K562 (cell line): ENCODE data around the gene SCO1. TPM values are rescaled to one million over a fixed set of nuclear protein-coding genes. Genes with fewer than 3 reads are reported as not detected.

Experiments used
- ATAC-seq: fragments of 200-7000 bp; cut with Tn5 transposase; 3 replicates; pipeline ENCODE4 v1.9.1; 2020; ENCODE audit warnings: moderate library complexity
- BruUV-seq: library from RNA; stranded (reverse); fragments of 400-500 nt; replicated peaks from 2 replicates; lab custom pipeline; 2021; lab: Mats Ljungman, UMichigan
- CTCF ChIA-PET: fragments of 300-600 bp; formaldehyde crosslinking; extraction: SDS; loops from one replicate; lab custom pipeline; 2021; ENCODE audit warnings: low intra/inter-chr PET ratio; lab: Yijun Ruan, JAX
- POLR2A ChIA-PET: fragments of 300-600, 350-650 bp; sonication (Branson Sonifier 250); formaldehyde crosslinking; extraction: SDS; loops from one replicate; lab custom pipeline; 2021; ENCODE audit warnings: antibody characterized with exemption, inconsistent platforms; lab: Yijun Ruan, JAX
- DNase-seq, 4 experiments: peaks; one replicate each; pipeline versions ENCODE4 v3.0.0 to v3.0.0-alpha.2; 2011 to 2018; ENCODE audit warnings: low spot score in 3 of 4, mixed read lengths in 3 of 4; ENCODE audit errors: extremely low read depth in 1 of 4
- FAIRE-seq: peaks from 2 replicates; lab custom pipeline; 2011; peaks lifted over from hg19 to GRCh38; lab: Jason Lieb, UNC
- H2AFZ ChIP-seq: 2 replicates; pipeline ENCODE4 v1.6.0; 2011; ENCODE audit warnings: low read depth, low read length, control low read depth, inconsistent platforms
- H3K27ac ChIP-seq: fragments of 200-600 bp; 3 replicates; pipeline ENCODE4 v1.8.0; 2011; ENCODE audit warnings: low read depth, mild to moderate bottlenecking, control low read depth, inconsistent platforms, low read length, moderate library complexity, mixed read lengths; ENCODE audit errors: extremely low read depth
- H3K27me3 ChIP-seq, 2 experiments: fragments of 300-600 bp in 1 of 2; 2 replicates in 1 of 2; 3 replicates in 1 of 2; pipeline versions ENCODE4 v1.6.0 to v1.8.0; 2011; ENCODE audit warnings: inconsistent platforms in 2 of 2, low read length in 2 of 2, mild to moderate bottlenecking in 1 of 2, mixed read lengths in 1 of 2, moderate library complexity in 1 of 2; ENCODE audit not compliant: control insufficient read depth in 2 of 2, insufficient read depth in 2 of 2
- H3K36me3 ChIP-seq: fragments of 300-600 bp; 3 replicates; pipeline ENCODE4 v1.8.0; 2011; ENCODE audit warnings: mild to moderate bottlenecking, low read length, inconsistent platforms; ENCODE audit not compliant: control insufficient read depth, insufficient read depth
- H3K4me1 ChIP-seq, 2 experiments: fragments of 200-600 bp in 1 of 2; replicated peaks in 1 of 2; 2 replicates in 1 of 2; 3 replicates in 1 of 2; pipeline versions ENCODE4 v1.5.1 to v1.8.0; 2011; ENCODE audit warnings: inconsistent platforms in 2 of 2, low read length in 2 of 2, mild to moderate bottlenecking in 1 of 2, mixed read lengths in 1 of 2, moderate library complexity in 1 of 2; ENCODE audit not compliant: control insufficient read depth in 2 of 2, insufficient read depth in 2 of 2
- H3K4me2 ChIP-seq: 2 replicates; pipeline ENCODE4 v1.6.1; 2011; ENCODE audit warnings: low read length, control low read depth, inconsistent platforms, mixed read lengths; ENCODE audit not compliant: insufficient read depth
- H3K4me3 ChIP-seq: fragments of 200-600 bp; sonication (generic), shearing (Covaris generic); 2 replicates; pipeline ENCODE4 v1.5.1; 2016; ENCODE audit warnings: control low read depth, inconsistent platforms
- H3K79me2 ChIP-seq: fragments of 200-600 bp; 3 replicates; pipeline ENCODE4 v1.8.0; 2011; ENCODE audit warnings: low read length, inconsistent platforms; ENCODE audit not compliant: control insufficient read depth, insufficient read depth
- H3K9ac ChIP-seq, 2 experiments: 2 replicates each; pipeline versions ENCODE4 v1.6.0 to v1.6.1; 2011; ENCODE audit warnings: low read depth in 2 of 2, low read length in 2 of 2, control low read depth in 1 of 2, inconsistent platforms in 1 of 2, mild to moderate bottlenecking in 1 of 2, mixed read lengths in 1 of 2; ENCODE audit not compliant: insufficient read depth in 1 of 2
- H3K9me1 ChIP-seq: one replicate; pipeline ENCODE4 v1.6.0; 2011; ENCODE audit warnings: inconsistent platforms, mild to moderate bottlenecking, low read length, moderate library complexity; ENCODE audit not compliant: control insufficient read depth, insufficient read depth
- H3K9me3 ChIP-seq: replicated peaks from 2 replicates; pipeline ENCODE4 v1.5.1; 2011; ENCODE audit warnings: low read depth, low read length, inconsistent platforms; ENCODE audit not compliant: control insufficient read depth, insufficient read depth
- H4K20me1 ChIP-seq: replicated peaks from 2 replicates; pipeline ENCODE4 v1.6.1; 2011; ENCODE audit warnings: low read length, inconsistent platforms, mixed read lengths; ENCODE audit not compliant: control insufficient read depth, insufficient read depth
- FOXA3 ChIP-seq, 2 experiments: fragments of 450-650 bp in 1 of 2; sonication (generic) in 1 of 2; formaldehyde crosslinking; IDR thresholded peaks in 1 of 2; conservative IDR thresholded peaks in 1 of 2; 2 replicates each; pipeline versions ENCODE4 v1.4.0 to v1.8.0; 2020 to 2022; ENCODE audit warnings: mild to moderate bottlenecking in 2 of 2, missing genetic modification reagents in 1 of 2
- WGBS: fragments of 100-300 bp; shearing (Covaris generic); methylation state at CpG from one replicate; pipeline ENCODE4 v1.1.6; 2016; ENCODE audit warnings: low coverage, mixed read lengths; ENCODE audit not compliant: insufficient coverage; ENCODE audit errors: missing lambda C conversion rate; 5-methylcytosine and 5-hydroxymethylcytosine counted together
- in situ Hi-C: fragments of 300-500 bp; cut with MboI; formaldehyde crosslinking; loops from 4 replicates; pipeline ENCODE4 v1.15.0; 2018; ENCODE audit warnings: inconsistent platforms, mixed read lengths
- intact Hi-C: fragments of 100-400 bp; cut with micrococcal nuclease; formaldehyde crosslinking; loops from 2 replicates; pipeline ENCODE4 v1.14.2; 2022
- polyA plus RNA-seq, 8 experiments: library from polyadenylated mRNA; depleted of rRNA in 4 of 8; stranded (reverse) in 5 of 8; unstranded in 3 of 8; fragments of >200 nt; fragmentation: Nextera tagmentation in 2 of 8; fragmentation: Illumina TruSeq in 1 of 8; extraction: Ambion mirVana in 2 of 8; extraction: Trizol in 1 of 8; gene quantifications; 2 replicates each; pipeline versions ENCODE4 v1.2.1 to v1.2.3, GENCODE V29; 2011 to 2014; ENCODE audit warnings: inconsistent platforms in 1 of 8, missing spikeins in 1 of 8
- total RNA-seq, 7 experiments: library from RNA; depleted of rRNA in 6 of 7; stranded (reverse); fragments of >200 nt in 6 of 7; fragmentation: Illumina TruSeq in 2 of 7; extraction: Trizol in 2 of 7; gene quantifications; 2 replicates each; pipeline versions ENCODE4 v1.2.1 to v1.2.3, GENCODE V29; 2011 to 2021; ENCODE audit warnings: low replicate concordance in 1 of 7
- TF ChIP-seq, protein P1 (sequence below): fragments of 250-450 bp; sonication (Bioruptor Pico); IDR thresholded peaks from 2 replicates; pipeline ENCODE4 v1.4.0; 2020; ENCODE audit warnings: mild to moderate bottlenecking, moderate library complexity, borderline replicate concordance
- TF ChIP-seq, protein P2 (sequence below): sonication (generic); formaldehyde crosslinking; IDR thresholded peaks from 2 replicates; pipeline ENCODE4 v1.8.1; 2023; ENCODE audit warnings: mild to moderate bottlenecking, missing genetic modification reagents

The SCO1 gene
- total and polyA plus RNA-seq, 9 of the 15 experiments (the other 6 are each of a cell fraction or from before 2014, with no cell fraction given): 7.1 to 40.9 (median 22.1) TPM

DNA sequence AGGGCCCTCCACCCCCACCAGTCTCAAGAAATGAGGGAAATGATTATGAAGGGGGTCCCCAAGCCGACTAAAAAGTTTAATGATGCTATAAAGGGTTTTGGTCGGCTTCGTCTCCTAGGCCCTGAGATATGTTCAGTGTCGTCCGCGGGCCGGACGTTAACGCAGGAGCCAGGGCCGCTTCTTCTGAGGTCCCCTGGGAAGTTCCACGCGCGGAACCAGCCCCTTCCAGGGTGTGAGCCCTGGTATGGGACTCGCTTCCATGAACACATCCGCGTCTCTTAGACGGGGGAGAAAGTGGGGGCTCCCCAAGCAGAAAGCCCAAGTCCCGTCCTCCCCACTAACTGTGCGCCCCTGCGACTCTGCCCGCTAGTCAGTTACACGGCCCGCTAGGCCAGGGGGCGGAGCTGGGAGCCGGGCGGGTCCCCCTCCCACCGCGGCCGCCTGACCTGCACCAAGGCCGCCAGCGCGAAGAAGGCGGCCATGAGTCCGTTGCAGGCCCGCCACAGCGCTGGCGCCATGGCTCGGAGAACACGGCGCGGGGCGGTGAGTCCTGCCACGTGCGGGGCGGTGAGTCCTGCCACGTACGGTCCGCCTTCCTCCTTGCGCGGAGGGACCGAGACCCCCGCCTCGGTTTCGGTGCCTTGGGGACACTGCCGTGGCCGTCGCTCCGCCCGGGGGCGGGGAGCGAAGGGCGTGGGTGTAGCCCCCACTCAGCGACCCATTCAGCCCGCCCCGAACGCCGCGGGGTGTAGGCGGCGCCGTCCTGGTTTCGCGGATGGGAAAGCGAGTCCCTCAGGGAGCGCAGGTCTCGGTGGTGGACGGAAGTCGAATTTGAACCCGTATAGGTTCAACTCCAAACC is 32.2 kb upstream of the SCO1 start, which contains the start of gene TMEM220:
Gene TMEM220 (minus strand): TSS at position 690 of the 860 bp plus-strand sequence. CDS start 172 bp downstream, at position 518.
- FAIRE-seq: no peak
- Histone ChIP-seq H3K79me2 (no peaks in the 10 kb centered on the region), H3K4me2 (no peak within 1 kb of the TSS), H3K9ac (no peak within 1 kb of the TSS), H3K36me3 (no peaks in the 10 kb centered on the region), H3K4me1 (0 out of 5 replicates have a peak, but pooled peaks cover 0 to 3% of the 10 kb centered on the region in 2 experiments), H3K9me1 (no peaks in the 10 kb centered on the region), H2AFZ (no peak within 1 kb of the TSS), H4K20me1 (no peaks in the 10 kb centered on the region), H3K9me3 (no peaks in the 10 kb centered on the region), H3K27ac (no peak within 1 kb of the TSS), H3K27me3 (no peaks in the 10 kb centered on the region), H3K4me3 (no peak within 1 kb of the TSS)
- intact Hi-C loops: no loop called here
- no peak for ATAC-seq
- BruUV-seq: no TSS peak
- 65% methylated on average over 14 of the region's 79 CpGs for WGBS
- ChIA-PET CTCF (no interaction called here), POLR2A (no interaction called here)
- in situ Hi-C loops: no loop called here
- no peak for DNase-seq
- TF ChIP-seq, protein P1, sequence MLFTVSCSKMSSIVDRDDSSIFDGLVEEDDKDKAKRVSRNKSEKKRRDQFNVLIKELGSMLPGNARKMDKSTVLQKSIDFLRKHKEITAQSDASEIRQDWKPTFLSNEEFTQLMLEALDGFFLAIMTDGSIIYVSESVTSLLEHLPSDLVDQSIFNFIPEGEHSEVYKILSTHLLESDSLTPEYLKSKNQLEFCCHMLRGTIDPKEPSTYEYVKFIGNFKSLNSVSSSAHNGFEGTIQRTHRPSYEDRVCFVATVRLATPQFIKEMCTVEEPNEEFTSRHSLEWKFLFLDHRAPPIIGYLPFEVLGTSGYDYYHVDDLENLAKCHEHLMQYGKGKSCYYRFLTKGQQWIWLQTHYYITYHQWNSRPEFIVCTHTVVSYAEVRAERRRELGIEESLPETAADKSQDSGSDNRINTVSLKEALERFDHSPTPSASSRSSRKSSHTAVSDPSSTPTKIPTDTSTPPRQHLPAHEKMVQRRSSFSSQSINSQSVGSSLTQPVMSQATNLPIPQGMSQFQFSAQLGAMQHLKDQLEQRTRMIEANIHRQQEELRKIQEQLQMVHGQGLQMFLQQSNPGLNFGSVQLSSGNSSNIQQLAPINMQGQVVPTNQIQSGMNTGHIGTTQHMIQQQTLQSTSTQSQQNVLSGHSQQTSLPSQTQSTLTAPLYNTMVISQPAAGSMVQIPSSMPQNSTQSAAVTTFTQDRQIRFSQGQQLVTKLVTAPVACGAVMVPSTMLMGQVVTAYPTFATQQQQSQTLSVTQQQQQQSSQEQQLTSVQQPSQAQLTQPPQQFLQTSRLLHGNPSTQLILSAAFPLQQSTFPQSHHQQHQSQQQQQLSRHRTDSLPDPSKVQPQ (CRISPR knock-in tag): no peak
- TF ChIP-seq, protein P2, sequence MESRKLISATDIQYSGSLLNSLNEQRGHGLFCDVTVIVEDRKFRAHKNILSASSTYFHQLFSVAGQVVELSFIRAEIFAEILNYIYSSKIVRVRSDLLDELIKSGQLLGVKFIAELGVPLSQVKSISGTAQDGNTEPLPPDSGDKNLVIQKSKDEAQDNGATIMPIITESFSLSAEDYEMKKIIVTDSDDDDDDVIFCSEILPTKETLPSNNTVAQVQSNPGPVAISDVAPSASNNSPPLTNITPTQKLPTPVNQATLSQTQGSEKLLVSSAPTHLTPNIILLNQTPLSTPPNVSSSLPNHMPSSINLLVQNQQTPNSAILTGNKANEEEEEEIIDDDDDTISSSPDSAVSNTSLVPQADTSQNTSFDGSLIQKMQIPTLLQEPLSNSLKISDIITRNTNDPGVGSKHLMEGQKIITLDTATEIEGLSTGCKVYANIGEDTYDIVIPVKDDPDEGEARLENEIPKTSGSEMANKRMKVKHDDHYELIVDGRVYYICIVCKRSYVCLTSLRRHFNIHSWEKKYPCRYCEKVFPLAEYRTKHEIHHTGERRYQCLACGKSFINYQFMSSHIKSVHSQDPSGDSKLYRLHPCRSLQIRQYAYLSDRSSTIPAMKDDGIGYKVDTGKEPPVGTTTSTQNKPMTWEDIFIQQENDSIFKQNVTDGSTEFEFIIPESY (CRISPR knock-in tag): peak; percentile 48; the same call in 1 of the 2 replicates
- no peak for TF ChIP-seq FOXA3 (CRISPR knock-in tag; conservative IDR thresholded peaks at IDR 0.05 in 1 of 2, IDR thresholded peaks at IDR 0.05 in 1 of 2)
